NB4 (cell line): ENCODE data around the gene ANKH.

Experiments
- CTCF ChIP-seq: IDR thresholded peaks from one replicate; pipeline ENCODE4 v1.5.1; 2012; ENCODE audit warnings: low read depth, low read length
- MAX ChIP-seq: IDR thresholded peaks from 2 replicates; pipeline ENCODE4 v1.6.1; 2011; ENCODE audit warnings: low read depth, low read length
- MYC ChIP-seq: IDR thresholded peaks from 2 replicates; pipeline ENCODE4 v1.6.1; 2011; ENCODE audit warnings: low read depth, low read length
- POLR2A ChIP-seq: IDR thresholded peaks from 2 replicates; pipeline ENCODE4 v1.6.1; 2011; ENCODE audit warnings: mild to moderate bottlenecking; ENCODE audit not compliant: insufficient read length; ENCODE audit errors: extremely low read depth

DNA sequence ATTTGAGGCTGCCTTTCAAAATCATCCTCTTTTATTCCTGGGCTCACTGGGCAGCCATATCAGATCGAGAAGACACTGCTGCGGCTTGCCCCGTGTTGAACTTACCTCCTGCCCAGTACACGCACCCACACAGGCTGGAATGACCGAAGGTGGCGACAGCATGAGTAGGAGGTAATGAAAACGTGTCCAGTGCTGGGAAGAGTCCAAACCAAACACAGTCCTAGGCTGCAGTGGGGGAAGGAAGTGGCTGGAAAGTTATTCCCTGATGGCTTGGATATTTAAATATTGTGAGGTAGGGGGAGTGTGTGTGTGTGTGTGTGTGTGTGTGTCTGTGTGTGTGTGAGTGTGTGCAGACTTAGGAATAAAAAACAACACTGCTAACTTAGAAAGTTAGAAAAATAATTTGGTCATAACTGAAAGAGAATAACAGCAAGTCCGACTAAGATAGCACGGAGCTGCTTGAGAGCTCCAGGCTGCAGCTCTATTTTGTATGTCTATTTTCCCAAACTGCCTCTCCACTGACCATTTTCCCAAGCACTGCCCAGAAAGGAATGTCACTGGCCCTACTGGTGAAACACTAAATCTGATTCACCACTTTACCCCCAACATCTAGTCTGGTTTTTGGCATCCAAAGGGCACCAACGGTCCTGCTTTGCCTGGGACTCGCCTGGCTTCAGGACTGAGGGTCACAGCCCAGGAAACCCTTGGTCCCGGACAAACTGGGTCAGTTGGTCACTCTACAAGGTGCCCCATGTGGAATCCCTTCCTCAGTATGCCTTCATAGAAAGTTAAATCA is 41.2 kb downstream of the ANKH start:
- TF ChIP-seq POLR2A (no peak), CTCF (no peak), MAX (no peak), MYC (no peak)
